GM12874 (cell line): ENCODE measurements around the gene LCE3D.

Experiments used
- TF ChIP-seq, protein P1 (sequence below): IDR thresholded peaks from 2 replicates; pipeline ENCODE4 v1.5.1; 2011; ENCODE audit warnings: low read depth, mild to moderate bottlenecking, control low read depth, low read length, moderate library complexity; ENCODE audit not compliant: insufficient read depth

The LCE3D gene

GRCh38 chr1:152580433-152580832 lies at the start of gene LCE3D:
Gene LCE3D (minus strand): TSS chr1:152580516. CDS start chr1:152579936, 580 bp downstream.
- TF ChIP-seq, protein P1, sequence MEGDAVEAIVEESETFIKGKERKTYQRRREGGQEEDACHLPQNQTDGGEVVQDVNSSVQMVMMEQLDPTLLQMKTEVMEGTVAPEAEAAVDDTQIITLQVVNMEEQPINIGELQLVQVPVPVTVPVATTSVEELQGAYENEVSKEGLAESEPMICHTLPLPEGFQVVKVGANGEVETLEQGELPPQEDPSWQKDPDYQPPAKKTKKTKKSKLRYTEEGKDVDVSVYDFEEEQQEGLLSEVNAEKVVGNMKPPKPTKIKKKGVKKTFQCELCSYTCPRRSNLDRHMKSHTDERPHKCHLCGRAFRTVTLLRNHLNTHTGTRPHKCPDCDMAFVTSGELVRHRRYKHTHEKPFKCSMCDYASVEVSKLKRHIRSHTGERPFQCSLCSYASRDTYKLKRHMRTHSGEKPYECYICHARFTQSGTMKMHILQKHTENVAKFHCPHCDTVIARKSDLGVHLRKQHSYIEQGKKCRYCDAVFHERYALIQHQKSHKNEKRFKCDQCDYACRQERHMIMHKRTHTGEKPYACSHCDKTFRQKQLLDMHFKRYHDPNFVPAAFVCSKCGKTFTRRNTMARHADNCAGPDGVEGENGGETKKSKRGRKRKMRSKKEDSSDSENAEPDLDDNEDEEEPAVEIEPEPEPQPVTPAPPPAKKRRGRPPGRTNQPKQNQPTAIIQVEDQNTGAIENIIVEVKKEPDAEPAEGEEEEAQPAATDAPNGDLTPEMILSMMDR: no peak

DNA sequence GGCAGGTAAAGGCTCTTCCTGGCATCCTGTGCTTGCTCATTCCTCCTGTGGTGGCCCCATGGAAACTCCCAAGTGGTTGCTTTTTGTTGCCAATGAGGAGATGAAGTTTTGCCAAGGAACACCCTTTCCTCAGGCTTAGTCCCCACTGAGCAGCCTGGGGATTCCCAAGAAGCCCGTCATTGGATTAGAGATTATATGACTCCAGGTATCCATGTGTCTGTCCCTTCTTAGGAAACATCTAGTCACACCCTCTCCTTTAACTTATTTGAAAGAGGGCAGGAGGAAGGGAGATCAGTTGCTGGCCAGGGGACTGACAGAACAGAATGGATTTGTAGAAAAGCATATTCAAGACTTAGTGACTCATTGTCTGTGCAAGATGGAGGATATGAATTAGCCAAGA lies 46.4 kb upstream of the LCE3D start:
- TF ChIP-seq, protein P1: no peak

DNA sequence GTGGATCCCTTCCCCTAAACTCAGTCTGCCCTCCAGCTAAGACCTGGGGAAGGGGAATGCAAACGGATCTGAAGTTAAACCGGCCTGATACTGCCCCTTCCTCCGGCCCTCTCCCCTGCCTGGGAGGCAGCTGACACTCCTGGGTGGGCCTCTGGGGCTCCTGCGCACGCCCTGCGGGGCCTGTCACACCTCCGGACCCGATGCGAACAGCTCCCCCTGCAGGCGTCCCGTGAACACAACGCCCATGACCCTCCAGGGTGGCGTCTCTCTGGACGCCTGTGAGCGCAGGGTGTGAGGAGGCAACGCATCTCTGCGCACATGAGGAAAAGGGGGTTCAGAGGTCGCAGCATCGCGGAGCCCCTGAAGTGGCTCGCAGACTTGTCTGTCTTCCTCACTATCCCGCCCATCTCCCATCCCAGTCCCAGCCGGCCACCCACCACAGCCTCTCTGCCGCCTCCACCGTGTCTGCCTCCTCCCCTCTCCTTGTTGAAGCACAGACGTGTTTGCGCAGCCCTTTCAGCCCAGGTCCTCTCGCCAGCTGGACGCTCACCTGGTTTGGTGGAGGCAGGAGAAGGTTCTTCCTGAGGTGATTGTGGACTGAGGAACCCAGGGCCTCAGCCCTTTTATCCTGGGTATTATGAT lies 43.0 kb upstream of the LCE3D start:
- TF ChIP-seq, protein P1: peak; percentile 49

- TF ChIP-seq, protein P1: no peak
These were observed 42.5 kb upstream of the LCE3D start, which contains the start of gene LCE3A for GRCh38 chr1:152622803-152623202. Gene LCE3A (minus strand): TSS chr1:152623103. CDS start chr1:152623103, 0 bp downstream.

DNA sequence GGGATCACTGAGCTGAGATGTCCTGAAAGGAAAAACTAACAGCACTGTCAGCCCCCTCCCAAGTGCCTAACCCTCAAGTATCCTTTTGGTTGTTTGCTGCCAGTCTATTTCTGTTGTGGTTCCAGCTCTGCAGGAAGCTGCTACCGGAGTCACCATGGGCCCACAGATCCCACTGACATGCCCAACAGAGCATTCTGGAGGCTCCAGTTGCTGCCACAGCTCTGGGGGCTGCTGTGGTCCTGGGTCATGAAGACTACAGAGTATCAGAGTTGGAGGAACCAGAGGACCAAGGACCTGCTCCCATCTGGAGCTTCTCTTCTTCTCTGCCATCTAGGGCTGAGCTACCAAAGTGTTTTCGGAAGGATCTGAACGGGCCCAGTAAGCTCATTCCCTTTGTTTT lies 41.7 kb upstream of the LCE3D start:
- TF ChIP-seq, protein P1: no peak

DNA sequence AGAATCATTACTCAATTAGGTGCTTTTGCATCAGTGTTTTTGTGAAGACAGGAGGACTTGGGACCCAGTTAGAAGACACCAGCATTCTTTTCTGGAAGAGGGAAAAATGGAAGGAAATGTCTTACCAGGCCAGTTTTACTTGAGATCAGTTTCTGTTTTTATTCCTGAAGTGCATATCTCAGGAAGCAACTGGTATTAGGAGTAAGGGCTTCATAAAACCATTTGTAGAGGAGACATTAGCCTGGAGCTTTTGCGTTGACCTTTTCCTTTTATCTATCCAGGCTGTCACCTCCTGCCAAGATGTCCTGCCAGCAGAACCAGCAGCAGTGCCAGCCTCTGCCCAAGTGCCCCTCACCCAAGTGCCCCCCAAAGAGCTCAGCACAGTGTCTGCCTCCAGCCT lies 33.2 kb upstream of the LCE3D start, which contains the start of gene LCE3B:
TSS of gene LCE3B (plus strand) at position 301 of the 400 bp plus-strand sequence. CDS start at position 301, 0 bp downstream.
- TF ChIP-seq, protein P1: no peak

- TF ChIP-seq, protein P1: no peak
These were observed 19.6 kb upstream of the LCE3D start, which contains the start of gene LCE3C for GRCh38 chr1:152599934-152600333. Gene LCE3C (plus strand): TSS chr1:152600234. CDS start chr1:152600732, 498 bp downstream.
